GM21528 (cell line): Measurements from ENCODE around the gene PTGDR2.

ENCODE experiments used
- ATAC-seq: cut with Tn5 transposase; IDR thresholded peaks from one replicate; pipeline ENCODE4 v1.9.1; 2021; ENCODE audit warnings: mild to moderate bottlenecking, moderate library complexity; ENCODE audit not compliant: unreplicated experiment, low FRiP score

PTGDR2 gene

DNA sequence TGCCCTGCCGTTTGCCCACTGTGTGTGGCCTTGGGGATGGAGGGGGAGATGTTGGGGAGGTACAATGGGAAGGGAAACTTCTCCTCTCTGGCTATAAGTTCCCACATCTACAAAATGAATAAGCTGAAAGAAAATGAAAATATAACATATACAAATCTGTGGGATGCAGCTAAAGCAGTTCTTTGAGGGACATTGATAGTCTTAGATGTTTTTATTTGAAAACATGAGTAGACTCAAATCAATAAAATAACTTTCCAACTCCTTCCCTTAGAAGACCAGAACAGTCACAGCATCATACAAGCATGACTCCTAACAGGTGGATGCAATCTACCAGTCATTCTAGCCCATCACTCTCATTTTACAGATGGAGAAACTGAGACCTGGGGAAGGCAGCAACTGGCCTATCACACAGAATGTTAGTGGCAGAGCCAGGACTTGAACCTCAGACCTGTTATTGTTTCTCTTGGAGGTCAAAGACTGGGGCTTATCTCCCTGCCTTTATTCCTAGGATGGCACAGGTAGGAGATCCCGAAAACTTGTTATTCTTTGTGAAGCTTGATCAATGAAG, 39.1 kb downstream of the PTGDR2 start:
- no peak for ATAC-seq

DNA sequence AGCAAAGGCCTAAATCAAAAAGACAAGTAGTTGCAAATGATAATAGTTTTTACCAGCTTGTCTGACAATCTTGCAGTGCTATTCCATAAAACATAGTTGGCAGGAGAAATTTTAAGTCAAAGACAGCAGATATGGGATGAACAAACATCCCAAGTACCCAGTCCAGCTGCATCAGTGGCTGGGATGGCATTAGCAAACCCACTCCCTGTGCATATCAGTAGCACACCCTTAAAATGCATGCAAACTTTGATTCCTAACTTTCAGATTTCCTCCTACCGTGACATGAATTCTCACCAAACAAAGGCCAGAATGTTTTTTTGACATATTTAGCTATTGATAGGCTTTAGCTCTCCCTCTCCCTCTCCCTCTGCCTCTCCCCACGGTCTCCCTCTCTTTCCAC, 41.6 kb downstream of the PTGDR2 start:
- no peak for ATAC-seq

DNA sequence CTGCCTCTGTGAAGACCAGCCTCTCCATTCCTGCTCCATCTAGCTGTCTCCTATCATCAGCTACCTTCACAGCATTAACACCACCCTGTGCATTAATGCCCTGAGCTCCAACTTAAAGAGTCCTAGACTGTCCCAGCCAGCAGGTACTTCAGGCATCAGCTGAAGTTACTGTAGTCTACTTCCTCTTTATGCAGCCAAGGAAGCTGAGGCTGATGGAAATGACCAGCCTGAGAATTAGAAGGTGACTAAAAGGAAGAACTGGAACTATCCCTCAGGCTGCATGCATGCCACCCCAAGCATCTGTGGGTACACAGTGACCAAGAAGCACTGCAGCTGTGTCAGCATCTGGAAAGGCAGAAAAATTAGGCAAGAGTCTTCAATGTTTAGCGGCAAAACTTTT, 42.4 kb downstream of the PTGDR2 start:
- ATAC-seq, result no peak

DNA sequence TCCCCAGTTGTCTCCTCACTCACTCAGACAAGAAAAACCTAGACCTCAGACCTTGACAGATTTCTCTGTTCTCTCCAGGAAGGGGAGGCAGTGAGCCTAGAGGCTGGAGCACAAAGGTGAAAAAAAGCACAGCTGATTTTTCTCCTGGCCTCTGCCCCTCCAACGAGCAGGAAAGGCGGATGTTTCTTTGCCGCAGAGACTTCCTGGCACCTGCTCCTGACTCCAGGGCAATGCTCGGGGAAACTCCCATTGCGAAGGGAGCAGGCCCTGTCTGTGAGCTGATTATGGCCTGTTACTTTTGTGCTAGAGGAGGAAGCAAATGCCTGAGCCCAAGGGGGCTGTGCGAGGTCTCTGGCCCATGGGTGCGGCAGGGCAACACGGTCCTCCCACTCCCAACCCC, 45.2 kb downstream of the PTGDR2 start:
- ATAC-seq, result no peak

DNA sequence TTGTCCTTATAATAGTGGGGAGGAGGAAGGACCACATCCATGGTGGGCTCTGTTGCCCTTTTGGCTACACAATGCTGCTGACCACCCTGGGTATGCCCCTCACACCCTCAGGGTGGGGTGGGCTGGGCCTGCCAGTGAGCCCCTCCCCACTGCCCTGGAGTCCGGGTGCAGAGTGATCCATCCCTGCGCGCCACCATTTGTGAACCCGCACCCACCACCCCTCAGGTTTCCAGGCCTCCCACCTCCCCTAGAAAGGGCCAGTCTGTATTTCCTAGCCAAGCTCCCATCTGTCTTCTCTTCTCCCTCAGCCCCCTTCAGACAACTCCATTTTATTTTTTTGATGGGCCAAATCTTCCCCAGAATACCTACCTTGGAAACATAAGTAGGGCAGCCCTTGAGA, 45.6 kb downstream of the PTGDR2 start:
- ATAC-seq, result no peak

DNA sequence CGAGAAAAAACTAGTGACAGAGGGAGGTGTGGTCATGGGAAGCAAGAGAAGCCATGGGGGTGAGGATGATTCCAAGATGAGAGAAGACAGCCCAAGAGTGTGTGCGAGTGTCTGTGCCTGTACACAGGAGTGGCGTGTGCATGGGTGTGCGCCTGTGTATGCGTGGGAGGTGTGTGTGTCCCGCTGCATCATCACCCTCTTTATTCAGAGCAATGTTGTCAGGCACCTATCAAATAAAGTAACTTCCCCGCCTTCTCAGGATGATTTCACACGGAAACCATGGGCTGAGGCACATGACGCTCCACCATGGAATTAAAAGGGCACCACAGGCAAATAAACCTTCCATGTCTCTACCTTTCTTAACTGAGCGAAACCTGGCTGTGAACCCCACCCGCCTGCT, 46.1 kb downstream of the PTGDR2 start:
- ATAC-seq, result no peak

DNA sequence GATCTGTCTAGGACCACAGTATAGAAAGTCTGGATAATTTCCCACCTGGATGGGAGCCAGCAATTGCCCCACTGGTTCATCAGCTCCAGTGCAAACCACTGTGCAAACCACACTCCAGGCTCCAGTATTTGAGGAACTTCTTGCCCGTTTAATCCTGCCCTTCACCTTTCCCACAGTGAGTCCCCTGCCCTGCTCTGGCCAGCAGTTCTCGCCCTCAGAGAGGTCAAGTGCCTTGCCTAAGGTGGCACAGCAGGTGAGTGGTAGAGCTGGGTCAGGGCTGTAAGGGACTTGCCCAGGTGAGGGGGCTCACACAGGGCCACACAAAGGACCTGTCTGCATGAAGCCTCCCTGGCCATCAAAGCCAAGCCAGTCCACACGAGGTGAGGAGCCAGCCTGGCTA, 46.5 kb downstream of the PTGDR2 start:
- no peak for ATAC-seq

DNA sequence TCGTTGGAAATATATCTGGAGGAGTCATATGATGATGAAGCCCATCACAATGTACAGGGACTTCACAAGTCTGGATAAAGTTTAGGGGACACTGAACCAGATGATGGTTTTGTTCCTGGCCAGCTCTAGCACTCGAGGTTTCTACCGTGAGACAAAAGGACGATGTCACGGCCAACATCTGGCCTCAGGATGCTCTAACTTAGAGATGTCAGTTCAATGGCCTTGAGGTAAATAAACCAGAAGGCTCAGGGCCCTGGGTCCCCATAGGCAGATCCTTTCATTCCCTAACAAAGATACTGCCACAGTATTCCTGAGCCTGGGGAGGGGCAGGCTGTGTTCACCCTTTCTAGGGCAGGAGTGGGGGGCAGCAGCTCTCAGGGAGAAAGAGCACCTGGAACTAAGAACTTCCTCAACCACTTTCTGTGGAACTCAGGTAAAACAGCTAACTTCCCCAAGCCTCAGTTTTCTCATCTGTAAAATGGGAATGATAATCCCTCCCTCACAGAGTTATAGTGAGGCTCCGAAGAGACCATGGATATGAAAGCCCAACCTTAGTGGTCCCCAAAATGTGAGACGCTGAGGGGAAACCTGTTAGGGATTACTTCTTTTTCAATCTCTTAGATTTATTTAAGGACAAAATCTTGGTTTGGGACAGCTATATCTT, 52.3 kb downstream of the PTGDR2 start:
- ATAC-seq, result no peak

DNA sequence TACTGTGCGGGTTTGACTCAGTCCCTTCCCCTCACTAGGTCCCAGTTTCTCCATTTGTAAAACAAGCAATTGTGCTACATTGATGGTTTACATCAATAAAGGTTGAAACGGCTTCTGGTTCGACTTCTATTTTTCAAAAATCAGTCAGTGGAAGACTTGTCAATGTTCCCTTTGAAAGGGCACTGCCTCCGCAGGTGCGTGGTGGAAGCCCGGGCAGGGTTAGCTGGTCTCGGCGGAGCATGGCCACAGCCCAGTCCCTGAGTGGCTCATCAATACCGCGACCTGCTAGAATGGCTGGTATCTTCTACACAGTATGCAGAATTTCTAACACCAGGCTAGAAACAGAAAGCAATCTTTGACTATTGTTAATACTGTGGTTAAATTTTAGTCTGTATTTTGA, 54.6 kb downstream of the PTGDR2 start:
- ATAC-seq, result no peak
